Esophagus (tissue), 2 donors: ENCODE measurements around the gene MBNL1. TPM values are rescaled to one million over a fixed set of nuclear protein-coding genes. Genes with fewer than 3 reads are reported as not detected.

Experiments
- H3K27ac ChIP-seq, 2 donors: one replicate each; pipeline ENCODE4 v1.5.1; 2013; ENCODE audit warnings: low read depth in 2 of 2, mild to moderate bottlenecking in 2 of 2, inconsistent platforms in 1 of 2, low read length in 1 of 2, moderate library complexity in 1 of 2
- H3K27me3 ChIP-seq, 2 donors: one replicate each; pipeline ENCODE4 v1.6.1; 2013; ENCODE audit warnings: low read length in 2 of 2, control low read depth in 1 of 2, mild to moderate bottlenecking in 1 of 2; ENCODE audit not compliant: insufficient read depth in 2 of 2, control insufficient read depth in 1 of 2
- H3K36me3 ChIP-seq, 2 donors: one replicate each; pipeline ENCODE4 v1.6.1; 2013; ENCODE audit warnings: low read length in 1 of 2; ENCODE audit not compliant: control insufficient read depth in 2 of 2, insufficient read depth in 2 of 2
- H3K4me1 ChIP-seq, 2 donors: one replicate each; pipeline ENCODE4 v1.6.1; 2013; ENCODE audit warnings: low read length in 1 of 2; ENCODE audit not compliant: control insufficient read depth in 2 of 2, insufficient read depth in 2 of 2
- H3K4me3 ChIP-seq, 2 donors: one replicate each; pipeline ENCODE4 v1.5.1; 2013; ENCODE audit warnings: low read length in 2 of 2, mild to moderate bottlenecking in 2 of 2, low read depth in 1 of 2, moderate library complexity in 1 of 2
- H3K9me3 ChIP-seq, 2 donors: one replicate each; pipeline ENCODE4 v1.6.1; 2013; ENCODE audit warnings: mild to moderate bottlenecking in 2 of 2, low read depth in 1 of 2, low read length in 1 of 2, moderate library complexity in 1 of 2; ENCODE audit not compliant: control insufficient read depth in 2 of 2, insufficient read depth in 1 of 2
- WGBS, 2 donors: extraction: QIAGEN DNeasy Blood & Tissue Kit; methylation state at CpG; one replicate each; pipeline ENCODE4 v1.1.7; 2013; 5-methylcytosine and 5-hydroxymethylcytosine counted together
- polyA plus RNA-seq, 2 donors: library from polyadenylated mRNA; stranded (reverse); fragments of 200-250 nt; gene quantifications; one replicate each; pipeline ENCODE4 v1.2.3, GENCODE V29; 2013
- donor health status: healthy with polysubstance abuse.
- donor health status: Bipolar disorder and iron deficiency.

Gene MBNL1
- polyA plus RNA-seq, 2 donors, result 23.6 to 28.6 TPM

- no peaks in the 10 kb centered on the region for H3K9me3 ChIP-seq
- 78 to 82% methylated on average over 3 of the region's 3 CpGs for WGBS, 2 donors
- H3K4me1 ChIP-seq, result peaks cover 2 to 4% of the 10 kb centered on the region in 2 donors
- H3K36me3 ChIP-seq, result no peaks in the 10 kb centered on the region
- H3K27me3 ChIP-seq, result no peaks in the 10 kb centered on the region
- no peak overlapping the region for H3K4me3 ChIP-seq
- H3K27ac ChIP-seq, result no peak overlapping the region
Measured at GRCh38 chr3:152260026-152260425, 8.7 kb upstream of the MBNL1 start.

- Histone ChIP-seq H3K36me3 (no peaks in the 10 kb centered on the region), H3K4me3 (no peak overlapping the region), H3K4me1 (peaks cover 2 to 4% of the 10 kb centered on the region in 2 donors), H3K27me3 (no peaks in the 10 kb centered on the region), H3K9me3 (no peaks in the 10 kb centered on the region), H3K27ac (no peak overlapping the region)
- 91 to 92% methylated on average over 1 of the region's 1 CpG for WGBS, 2 donors
Measured at GRCh38 chr3:152260529-152260928, 8.2 kb upstream of the MBNL1 start.

GRCh38 chr3:152261329-152261728, 7.4 kb upstream of the MBNL1 start:
- Histone ChIP-seq H3K9me3 (no peaks in the 10 kb centered on the region), H3K4me3 (no peak overlapping the region), H3K27ac (no peak overlapping the region), H3K36me3 (no peaks in the 10 kb centered on the region), H3K27me3 (no peaks in the 10 kb centered on the region), H3K4me1 (peaks cover 2 to 4% of the 10 kb centered on the region in 2 donors)
- WGBS, 2 donors, result 58% methylated on average over 3 of the region's 3 CpGs

- no peaks in the 10 kb centered on the region for H3K36me3 ChIP-seq
- H3K4me1 ChIP-seq, result peaks cover 2% of the 10 kb centered on the region in 2 donors
- no peak overlapping the region for H3K27ac ChIP-seq
- WGBS, 2 donors, result 76 to 99% methylated on average over 2 of the region's 2 CpGs
- no peaks in the 10 kb centered on the region for H3K9me3 ChIP-seq
- H3K4me3 ChIP-seq, result no peak overlapping the region
- H3K27me3 ChIP-seq, result no peaks in the 10 kb centered on the region
Measured at GRCh38 chr3:152263711-152264110, 5.0 kb upstream of the MBNL1 start.

- H3K27me3 ChIP-seq, result no peaks in the 10 kb centered on the region
- H3K4me1 ChIP-seq, result peaks cover 2% of the 10 kb centered on the region in 2 donors
- H3K4me3 ChIP-seq, result no peak overlapping the region
- no peaks in the 10 kb centered on the region for H3K36me3 ChIP-seq
- no peaks in the 10 kb centered on the region for H3K9me3 ChIP-seq
- no peak overlapping the region for H3K27ac ChIP-seq
Measured at GRCh38 chr3:152264378-152264777, 4.4 kb upstream of the MBNL1 start.

GRCh38 chr3:152266221-152266995, 2.3 kb upstream of the MBNL1 start:
- Histone ChIP-seq H3K27ac (peak overlapping the region; percentile 94 to 99), H3K27me3 (no peaks in the 10 kb centered on the region), H3K4me1 (peaks cover 0 to 2% of the 10 kb centered on the region in 2 donors), H3K9me3 (no peaks in the 10 kb centered on the region), H3K4me3 (no peak overlapping the region), H3K36me3 (no peaks in the 10 kb centered on the region)
- WGBS, 2 donors, result 25 to 35% methylated on average over 3 of the region's 3 CpGs

- Histone ChIP-seq H3K4me1 (no peaks in the 10 kb centered on the region), H3K36me3 (no peaks in the 10 kb centered on the region), H3K27ac (peak overlapping the region; percentile 99 to 100), H3K27me3 (no peaks in the 10 kb centered on the region), H3K9me3 (no peaks in the 10 kb centered on the region), H3K4me3 (peak overlapping the region; percentile 91 to 100)
- WGBS, 2 donors, result 5 to 6% methylated on average over 16 of the region's 16 CpGs
Measured at GRCh38 chr3:152267831-152268554, 736 bp upstream of the MBNL1 start.

- Histone ChIP-seq H3K27ac (peak overlapping the region; percentile 99 to 100), H3K36me3 (no peaks in the 10 kb centered on the region), H3K27me3 (no peaks in the 10 kb centered on the region), H3K4me3 (peak overlapping the region; percentile 91 to 100), H3K4me1 (no peaks in the 10 kb centered on the region), H3K9me3 (no peaks in the 10 kb centered on the region)
- WGBS, 2 donors, result 0 to 1% methylated on average over 56 of the region's 56 CpGs
Measured at GRCh38 chr3:152269056-152269830, 514 bp downstream of the MBNL1 start.

- no peaks in the 10 kb centered on the region for H3K27me3 ChIP-seq
- no peaks in the 10 kb centered on the region for H3K4me1 ChIP-seq
- peak overlapping the region; percentile 96 to 99 for H3K27ac ChIP-seq
- peak overlapping the region; percentile 91 to 100 for H3K4me3 ChIP-seq
- 0% methylated on average over 16 of the region's 16 CpGs for WGBS, 2 donors
- no peaks in the 10 kb centered on the region for H3K9me3 ChIP-seq
- H3K36me3 ChIP-seq, result no peaks in the 10 kb centered on the region
Measured at GRCh38 chr3:152269831-152270734, 1.4 kb downstream of the MBNL1 start.
